ENCODE measurements around the gene VPS37D.
A peak's percentile ranks its signal among the peaks of the same experiment; 100 is the strongest.

Gene VPS37D

DNA sequence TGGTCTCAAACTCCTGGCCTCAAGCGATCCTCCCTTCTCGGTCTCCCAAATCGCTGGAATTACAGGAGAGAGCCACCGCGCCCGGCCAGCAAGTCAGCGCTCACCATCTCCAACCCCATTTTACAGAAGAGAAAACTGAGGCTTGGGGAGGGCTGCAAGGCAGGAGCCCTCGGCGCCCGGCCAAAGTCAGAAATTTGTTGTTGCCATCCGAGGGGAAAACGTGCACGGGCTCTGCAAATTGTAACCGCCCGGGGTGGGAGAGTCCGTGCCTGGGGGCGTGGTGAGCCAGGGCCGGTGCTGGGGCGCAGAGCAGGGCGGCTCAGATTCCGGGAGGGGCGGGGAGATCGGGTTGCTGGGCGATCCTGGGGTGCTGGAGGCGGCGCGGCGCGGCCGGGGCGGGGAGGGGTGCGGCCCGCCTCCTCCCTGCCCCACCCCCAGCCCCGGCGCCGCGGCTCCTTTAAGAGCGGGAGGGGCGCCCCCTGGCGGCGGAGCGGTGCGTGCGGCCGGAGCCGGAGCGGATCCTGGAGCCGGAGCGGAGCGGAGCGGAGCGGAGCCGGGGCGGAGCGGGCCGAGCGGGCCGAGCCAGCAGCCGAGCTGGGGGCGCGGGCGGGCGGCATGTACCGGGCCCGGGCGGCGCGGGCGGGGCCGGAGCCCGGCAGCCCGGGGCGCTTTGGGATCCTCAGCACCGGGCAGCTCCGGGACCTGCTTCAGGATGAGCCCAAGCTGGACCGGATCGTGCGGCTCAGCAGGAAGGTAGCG lies at the start of gene VPS37D (continued):
- TF ChIP-seq, protein P1, sequence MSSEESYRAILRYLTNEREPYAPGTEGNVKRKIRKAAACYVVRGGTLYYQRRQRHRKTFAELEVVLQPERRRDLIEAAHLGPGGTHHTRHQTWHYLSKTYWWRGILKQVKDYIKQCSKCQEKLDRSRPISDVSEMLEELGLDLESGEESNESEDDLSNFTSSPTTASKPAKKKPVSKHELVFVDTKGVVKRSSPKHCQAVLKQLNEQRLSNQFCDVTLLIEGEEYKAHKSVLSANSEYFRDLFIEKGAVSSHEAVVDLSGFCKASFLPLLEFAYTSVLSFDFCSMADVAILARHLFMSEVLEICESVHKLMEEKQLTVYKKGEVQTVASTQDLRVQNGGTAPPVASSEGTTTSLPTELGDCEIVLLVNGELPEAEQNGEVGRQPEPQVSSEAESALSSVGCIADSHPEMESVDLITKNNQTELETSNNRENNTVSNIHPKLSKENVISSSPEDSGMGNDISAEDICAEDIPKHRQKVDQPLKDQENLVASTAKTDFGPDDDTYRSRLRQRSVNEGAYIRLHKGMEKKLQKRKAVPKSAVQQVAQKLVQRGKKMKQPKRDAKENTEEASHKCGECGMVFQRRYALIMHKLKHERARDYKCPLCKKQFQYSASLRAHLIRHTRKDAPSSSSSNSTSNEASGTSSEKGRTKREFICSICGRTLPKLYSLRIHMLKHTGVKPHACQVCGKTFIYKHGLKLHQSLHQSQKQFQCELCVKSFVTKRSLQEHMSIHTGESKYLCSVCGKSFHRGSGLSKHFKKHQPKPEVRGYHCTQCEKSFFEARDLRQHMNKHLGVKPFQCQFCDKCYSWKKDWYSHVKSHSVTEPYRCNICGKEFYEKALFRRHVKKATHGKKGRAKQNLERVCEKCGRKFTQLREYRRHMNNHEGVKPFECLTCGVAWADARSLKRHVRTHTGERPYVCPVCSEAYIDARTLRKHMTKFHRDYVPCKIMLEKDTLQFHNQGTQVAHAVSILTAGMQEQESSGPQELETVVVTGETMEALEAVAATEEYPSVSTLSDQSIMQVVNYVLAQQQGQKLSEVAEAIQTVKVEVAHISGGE (tag by site-specific recombination; conservative IDR thresholded peaks at IDR 0.05; ENCODE audit: low read depth), result no peak
- no peak for TF ChIP-seq BCL11B (tag by site-specific recombination; IDR thresholded peaks at IDR 0.05; ENCODE audit: low read depth)
- no peak for TF ChIP-seq ZBTB1 (tag by site-specific recombination; IDR thresholded peaks at IDR 0.05)
- TF ChIP-seq RBAK (tag by site-specific recombination; IDR thresholded peaks at IDR 0.05), result no peak
- TF ChIP-seq ZNF670 (tag by site-specific recombination; IDR thresholded peaks at IDR 0.05; ENCODE audit: low read depth), result no peak
- no peak for TF ChIP-seq ZNF837 (tag by site-specific recombination; IDR thresholded peaks at IDR 0.05)
- TF ChIP-seq, protein P2, sequence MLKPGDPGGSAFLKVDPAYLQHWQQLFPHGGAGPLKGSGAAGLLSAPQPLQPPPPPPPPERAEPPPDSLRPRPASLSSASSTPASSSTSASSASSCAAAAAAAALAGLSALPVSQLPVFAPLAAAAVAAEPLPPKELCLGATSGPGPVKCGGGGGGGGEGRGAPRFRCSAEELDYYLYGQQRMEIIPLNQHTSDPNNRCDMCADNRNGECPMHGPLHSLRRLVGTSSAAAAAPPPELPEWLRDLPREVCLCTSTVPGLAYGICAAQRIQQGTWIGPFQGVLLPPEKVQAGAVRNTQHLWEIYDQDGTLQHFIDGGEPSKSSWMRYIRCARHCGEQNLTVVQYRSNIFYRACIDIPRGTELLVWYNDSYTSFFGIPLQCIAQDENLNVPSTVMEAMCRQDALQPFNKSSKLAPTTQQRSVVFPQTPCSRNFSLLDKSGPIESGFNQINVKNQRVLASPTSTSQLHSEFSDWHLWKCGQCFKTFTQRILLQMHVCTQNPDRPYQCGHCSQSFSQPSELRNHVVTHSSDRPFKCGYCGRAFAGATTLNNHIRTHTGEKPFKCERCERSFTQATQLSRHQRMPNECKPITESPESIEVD (tag by site-specific recombination; IDR thresholded peaks at IDR 0.05), result no peak
- TF ChIP-seq, protein P3, sequence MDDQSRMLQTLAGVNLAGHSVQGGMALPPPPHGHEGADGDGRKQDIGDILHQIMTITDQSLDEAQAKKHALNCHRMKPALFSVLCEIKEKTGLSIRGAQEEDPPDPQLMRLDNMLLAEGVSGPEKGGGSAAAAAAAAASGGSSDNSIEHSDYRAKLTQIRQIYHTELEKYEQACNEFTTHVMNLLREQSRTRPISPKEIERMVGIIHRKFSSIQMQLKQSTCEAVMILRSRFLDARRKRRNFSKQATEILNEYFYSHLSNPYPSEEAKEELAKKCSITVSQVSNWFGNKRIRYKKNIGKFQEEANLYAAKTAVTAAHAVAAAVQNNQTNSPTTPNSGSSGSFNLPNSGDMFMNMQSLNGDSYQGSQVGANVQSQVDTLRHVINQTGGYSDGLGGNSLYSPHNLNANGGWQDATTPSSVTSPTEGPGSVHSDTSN (CRISPR knock-in tag; IDR thresholded peaks at IDR 0.05), result no peak
- peak; percentile 57; the same call in 1 of the 2 replicates for TF ChIP-seq KLF7 (tag by site-specific recombination; IDR thresholded peaks at IDR 0.05; ENCODE audit: borderline replicate concordance)
- TF ChIP-seq ZNF114 (tag by site-specific recombination; IDR thresholded peaks at IDR 0.05), result no peak
- TF ChIP-seq ZNF10 (tag by site-specific recombination; IDR thresholded peaks at IDR 0.05), result 0 out of 2 replicates have a peak, but pooled peaks have one; percentile 15
- TF ChIP-seq ZNF610 (tag by site-specific recombination; IDR thresholded peaks at IDR 0.05; ENCODE audit: borderline replicate concordance), result no peak
- no peak for TF ChIP-seq MEIS1 (CRISPR knock-in tag; IDR thresholded peaks at IDR 0.05; ENCODE audit: borderline replicate concordance)
- TF ChIP-seq ZNF830 (tag by site-specific recombination; IDR thresholded peaks at IDR 0.05; ENCODE audit: low read depth), result no peak
- TF ChIP-seq PRDM1 (tag by site-specific recombination; IDR thresholded peaks at IDR 0.05), result no peak
- TF ChIP-seq, protein P4, sequence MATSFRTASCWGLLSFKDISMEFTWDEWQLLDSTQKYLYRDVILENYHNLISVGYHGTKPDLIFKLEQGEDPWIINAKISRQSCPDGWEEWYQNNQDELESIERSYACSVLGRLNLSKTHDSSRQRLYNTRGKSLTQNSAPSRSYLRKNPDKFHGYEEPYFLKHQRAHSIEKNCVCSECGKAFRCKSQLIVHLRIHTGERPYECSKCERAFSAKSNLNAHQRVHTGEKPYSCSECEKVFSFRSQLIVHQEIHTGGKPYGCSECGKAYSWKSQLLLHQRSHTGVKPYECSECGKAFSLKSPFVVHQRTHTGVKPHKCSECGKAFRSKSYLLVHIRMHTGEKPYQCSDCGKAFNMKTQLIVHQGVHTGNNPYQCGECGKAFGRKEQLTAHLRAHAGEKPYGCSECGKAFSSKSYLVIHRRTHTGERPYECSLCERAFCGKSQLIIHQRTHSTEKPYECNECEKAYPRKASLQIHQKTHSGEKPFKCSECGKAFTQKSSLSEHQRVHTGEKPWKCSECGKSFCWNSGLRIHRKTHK (tag by site-specific recombination; IDR thresholded peaks at IDR 0.05), result no peak
- TF ChIP-seq ZNF140 (tag by site-specific recombination; IDR thresholded peaks at IDR 0.05), result no peak
- no peak for TF ChIP-seq ZNF654 (tag by site-specific recombination; IDR thresholded peaks at IDR 0.05; ENCODE audit: low read depth)
- TF ChIP-seq SP7 (tag by site-specific recombination; IDR thresholded peaks at IDR 0.05), result peak; percentile 40; the same call in 1 of the 2 replicates
- TF ChIP-seq ZNF112 (tag by site-specific recombination; IDR thresholded peaks at IDR 0.05), result no peak
- peak; percentile 53; the same call in 1 of the 2 replicates for TF ChIP-seq GLIS1 (tag by site-specific recombination; IDR thresholded peaks at IDR 0.05)
- no peak for TF ChIP-seq ZNF701 (tag by site-specific recombination; IDR thresholded peaks at IDR 0.05)
- no peak for TF ChIP-seq ZNF157 (tag by site-specific recombination; IDR thresholded peaks at IDR 0.05)
- TF ChIP-seq GLIS2 (tag by site-specific recombination; IDR thresholded peaks at IDR 0.05), result peak; percentile 55; the same call in 1 of the 2 replicates
- no peak for TF ChIP-seq MZF1 (tag by site-specific recombination; IDR thresholded peaks at IDR 0.05; ENCODE audit: borderline replicate concordance)
- no peak for TF ChIP-seq ZIC2 (tag by site-specific recombination; IDR thresholded peaks at IDR 0.05)
- no peak for TF ChIP-seq ZNF311 (tag by site-specific recombination; IDR thresholded peaks at IDR 0.05; ENCODE audit: borderline replicate concordance)
- no peak for TF ChIP-seq ZNF138 (tag by site-specific recombination; IDR thresholded peaks at IDR 0.05; ENCODE audit: borderline replicate concordance)
- no peak for TF ChIP-seq ZNF530 (tag by site-specific recombination; IDR thresholded peaks at IDR 0.05; ENCODE audit: low read depth)
- no peak for TF ChIP-seq ZSCAN23 (tag by site-specific recombination; IDR thresholded peaks at IDR 0.05)

All from HEK293 (cell line).